ENCODE data around the gene PREX1.
A peak's percentile ranks its signal among the peaks of the same experiment; 100 is the strongest.
"Not testable (repeated sequence)": the region's sequence is repeated elsewhere in the genome, so short reads cannot be mapped to it uniquely, and the experiment has no call there.

PREX1 gene

GRCh38 chr20:48823960-48824498, 3.8 kb downstream of the PREX1 start:
- DNase-seq = no peak

- DNase-seq = no peak
These were observed 4.3 kb downstream of the PREX1 start for GRCh38 chr20:48823476-48823875.

GRCh38 chr20:48822879-48823385, 4.9 kb downstream of the PREX1 start:
- DNase-seq = no peak

- DNase-seq = no peak
These were observed 5.6 kb downstream of the PREX1 start for GRCh38 chr20:48822178-48822577.

- DNase-seq = no peak
These were observed 6.4 kb downstream of the PREX1 start for GRCh38 chr20:48821261-48821920.

- DNase-seq = no peak
These were observed 7.2 kb downstream of the PREX1 start for GRCh38 chr20:48820649-48820973.

- no peak for DNase-seq
These were observed 7.8 kb downstream of the PREX1 start for GRCh38 chr20:48819821-48820648.

- no peak for DNase-seq
These were observed 8.7 kb downstream of the PREX1 start for GRCh38 chr20:48819089-48819488.

GRCh38 chr20:48818481-48818987, 9.3 kb downstream of the PREX1 start:
- DNase-seq = no peak

- DNase-seq = no peak
These were observed 9.8 kb downstream of the PREX1 start for GRCh38 chr20:48818031-48818370.

GRCh38 chr20:48817367-48818030, 10.3 kb downstream of the PREX1 start:
- DNase-seq = no peak

GRCh38 chr20:48816282-48817205, 11.3 kb downstream of the PREX1 start:
- no peak for DNase-seq

GRCh38 chr20:48815537-48815936, 12.3 kb downstream of the PREX1 start:
- DNase-seq = peak; percentile 12

- DNase-seq = no peak
These were observed 13.2 kb downstream of the PREX1 start for GRCh38 chr20:48814633-48815032.

- no peak for DNase-seq
These were observed 13.8 kb downstream of the PREX1 start for GRCh38 chr20:48813930-48814546.

GRCh38 chr20:48813446-48813747, 14.4 kb downstream of the PREX1 start:
- DNase-seq = no peak

GRCh38 chr20:48812600-48813445, 15.0 kb downstream of the PREX1 start:
- no peak for DNase-seq

GRCh38 chr20:48812114-48812513, 15.7 kb downstream of the PREX1 start:
- not testable (repeated sequence) for DNase-seq

- DNase-seq = no peak
These were observed 18.1 kb downstream of the PREX1 start for GRCh38 chr20:48809673-48810072.

GRCh38 chr20:48808382-48809034, 19.3 kb downstream of the PREX1 start:
- DNase-seq = no peak

All from NCI-H524 treated with DMSO at 0.1 percent for 48 hours (cell line).